GM20000 (cell line): ENCODE measurements around the gene NPTN.

Experiments
- DNase-seq: peaks from one replicate; pipeline ENCODE4 v3.0.0; 2012; ENCODE audit warnings: low spot score
- CTCF ChIP-seq: IDR thresholded peaks from 2 replicates; pipeline ENCODE4 v1.5.1; 2012; ENCODE audit warnings: mild to moderate bottlenecking, control low read depth; ENCODE audit errors: extremely low read depth, missing control alignments

Gene NPTN

GRCh38 chr15:73517566-73517965 lies 115.6 kb downstream of the NPTN start:
- DNase-seq = no peak
- no peak for TF ChIP-seq CTCF

- no peak for DNase-seq
- TF ChIP-seq CTCF = no peak
These were observed 117.7 kb downstream of the NPTN start for GRCh38 chr15:73515527-73515926.
